ENCODE measurements around the gene NR1D2. TPM values are rescaled to one million over a fixed set of nuclear protein-coding genes. Genes with fewer than 3 reads are reported as not detected.

Gene NR1D2
- total RNA-seq, 1 experiment from 2014 or later, result 18.4 TPM

GRCh38 chr3:23923786-23924185 is 21.3 kb upstream of the NR1D2 start:
- DNase-seq (ENCODE audit: low spot score) (no peak), ATAC-seq (peak; percentile 28)
- ChIA-PET CTCF (interaction anchor here (0.6 to 1.9 kb wide), 3 partner anchors 20 to 341 kb away, joined by 3 to 4 read pairs (median 3); no protein-coding TSS in a partner anchor), POLR2A (interaction anchor here (0.6 kb wide), 1 partner anchor 1348 kb away, joined by 4 read pairs; no protein-coding TSS in a partner anchor)
- Mint-ChIP-seq H3K27me3 (ENCODE audit: low read depth) (no peaks in the 10 kb centered on the region), H3K4me1 (peaks cover 30% of the 10 kb centered on the region), H3K9me3 (no peaks in the 10 kb centered on the region), H3K27ac (peak overlapping the region; percentile 67; the same call in 1 of the 2 replicates), H3K36me3 (peaks cover 19% of the 10 kb centered on the region), H3K4me3 (no peak overlapping the region)
- TF ChIP-seq, protein P1, sequence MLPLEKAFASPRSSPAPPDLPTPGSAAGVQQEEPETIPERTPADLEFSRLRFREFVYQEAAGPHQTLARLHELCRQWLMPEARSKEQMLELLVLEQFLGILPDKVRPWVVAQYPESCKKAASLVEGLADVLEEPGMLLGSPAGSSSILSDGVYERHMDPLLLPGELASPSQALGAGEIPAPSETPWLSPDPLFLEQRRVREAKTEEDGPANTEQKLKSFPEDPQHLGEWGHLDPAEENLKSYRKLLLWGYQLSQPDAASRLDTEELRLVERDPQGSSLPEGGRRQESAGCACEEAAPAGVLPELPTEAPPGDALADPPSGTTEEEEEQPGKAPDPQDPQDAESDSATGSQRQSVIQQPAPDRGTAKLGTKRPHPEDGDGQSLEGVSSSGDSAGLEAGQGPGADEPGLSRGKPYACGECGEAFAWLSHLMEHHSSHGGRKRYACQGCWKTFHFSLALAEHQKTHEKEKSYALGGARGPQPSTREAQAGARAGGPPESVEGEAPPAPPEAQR (CRISPR knock-in tag; IDR thresholded peaks at IDR 0.05), result no peak
- TF ChIP-seq ZBTB21 (CRISPR knock-in tag; IDR thresholded peaks at IDR 0.05; ENCODE audit: borderline replicate concordance), result no peak
- TF ChIP-seq ZNF396 (CRISPR knock-in tag; IDR thresholded peaks at IDR 0.05; ENCODE audit: borderline replicate concordance), result no peak

GRCh38 chr3:23926246-23926645 is 18.8 kb upstream of the NR1D2 start:
- Mint-ChIP-seq H3K9me3 (no peaks in the 10 kb centered on the region), H3K36me3 (no peaks in the 10 kb centered on the region), H3K27ac (no peak overlapping the region), H3K4me1 (peaks cover 16% of the 10 kb centered on the region), H3K27me3 (ENCODE audit: low read depth) (no peaks in the 10 kb centered on the region), H3K4me3 (no peak overlapping the region)
- ChIA-PET CTCF (no interaction called here), POLR2A (interaction anchor here (2.0 to 2.3 kb wide), 2 partner anchors 9 kb away, joined by 7 to 17 read pairs; partner anchors contain the start of genes NKIRAS1 and RPL15)
- no peak for ATAC-seq
- no peak for TF ChIP-seq ZBTB21 (CRISPR knock-in tag; IDR thresholded peaks at IDR 0.05; ENCODE audit: borderline replicate concordance)
- no peak for DNase-seq (ENCODE audit: low spot score)

- no peaks in the 10 kb centered on the region for H3K36me3 Mint-ChIP-seq
- TF ChIP-seq FOXP1 (CRISPR knock-in tag; IDR thresholded peaks at IDR 0.05; ENCODE audit: borderline replicate concordance) (no peak), TCF7 (CRISPR knock-in tag; IDR thresholded peaks at IDR 0.05; ENCODE audit: low read depth) (no peak), ZNF396 (CRISPR knock-in tag; IDR thresholded peaks at IDR 0.05; ENCODE audit: borderline replicate concordance) (no peak), ATF3 (CRISPR knock-in tag; conservative IDR thresholded peaks at IDR 0.05) (no peak), ZNF317 (CRISPR knock-in tag; IDR thresholded peaks at IDR 0.05; ENCODE audit: borderline replicate concordance, low read depth) (no peak), ZNF671 (CRISPR knock-in tag; IDR thresholded peaks at IDR 0.05) (no peak), E2F5 (CRISPR knock-in tag; IDR thresholded peaks at IDR 0.05) (no peak), ZNF423 (CRISPR knock-in tag; IDR thresholded peaks at IDR 0.05) (no peak), HMGA2 (CRISPR knock-in tag; IDR thresholded peaks at IDR 0.05) (no peak), ZNF232 (CRISPR knock-in tag; IDR thresholded peaks at IDR 0.05) (no peak), CTCF (IDR thresholded peaks at IDR 0.05) (no peak), GTF2I (CRISPR knock-in tag; conservative IDR thresholded peaks at IDR 0.05) (no peak), ZNF121 (CRISPR knock-in tag; IDR thresholded peaks at IDR 0.05) (no peak), USF2 (CRISPR knock-in tag; IDR thresholded peaks at IDR 0.05) (no peak), SMAD3 (CRISPR knock-in tag; IDR thresholded peaks at IDR 0.05; ENCODE audit: borderline replicate concordance) (no peak), ELF4 (CRISPR knock-in tag; IDR thresholded peaks at IDR 0.05; ENCODE audit: low read depth) (no peak), GABPB1 (CRISPR knock-in tag; IDR thresholded peaks at IDR 0.05) (no peak), NFATC4 (CRISPR knock-in tag; IDR thresholded peaks at IDR 0.05) (no peak)
- TF ChIP-seq, protein P2, sequence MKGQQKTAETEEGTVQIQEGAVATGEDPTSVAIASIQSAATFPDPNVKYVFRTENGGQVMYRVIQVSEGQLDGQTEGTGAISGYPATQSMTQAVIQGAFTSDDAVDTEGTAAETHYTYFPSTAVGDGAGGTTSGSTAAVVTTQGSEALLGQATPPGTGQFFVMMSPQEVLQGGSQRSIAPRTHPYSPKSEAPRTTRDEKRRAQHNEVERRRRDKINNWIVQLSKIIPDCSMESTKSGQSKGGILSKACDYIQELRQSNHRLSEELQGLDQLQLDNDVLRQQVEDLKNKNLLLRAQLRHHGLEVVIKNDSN (CRISPR knock-in tag; IDR thresholded peaks at IDR 0.05), result no peak
- TF ChIP-seq, protein P3, sequence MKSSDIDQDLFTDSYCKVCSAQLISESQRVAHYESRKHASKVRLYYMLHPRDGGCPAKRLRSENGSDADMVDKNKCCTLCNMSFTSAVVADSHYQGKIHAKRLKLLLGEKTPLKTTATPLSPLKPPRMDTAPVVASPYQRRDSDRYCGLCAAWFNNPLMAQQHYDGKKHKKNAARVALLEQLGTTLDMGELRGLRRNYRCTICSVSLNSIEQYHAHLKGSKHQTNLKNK (CRISPR knock-in tag; IDR thresholded peaks at IDR 0.05), result no peak
- ChIA-PET CTCF (no interaction called here), POLR2A (interaction anchor here (2.3 kb wide), 1 partner anchor 9 kb away, joined by 17 read pairs; the partner anchor contains the start of genes NKIRAS1 and RPL15)
- H3K27me3 Mint-ChIP-seq (ENCODE audit: low read depth), result no peaks in the 10 kb centered on the region
- H3K4me1 Mint-ChIP-seq, result peaks cover 19% of the 10 kb centered on the region
- DNase-seq (ENCODE audit: low spot score), result no peak
- no peak overlapping the region for H3K4me3 Mint-ChIP-seq
- H3K27ac Mint-ChIP-seq, result no peak overlapping the region
- H3K9me3 Mint-ChIP-seq, result no peaks in the 10 kb centered on the region
- no peak for ATAC-seq
Observed at GRCh38 chr3:23926736-23927135, 18.4 kb upstream of the NR1D2 start.

Measured in WTC11 (cell line).